Activated naive CD4-positive, alpha-beta T cell treated with Interleukin-2 at 50 U/mL for 16 hours (primary cell): ENCODE results near the gene BBLN.
A peak's percentile ranks its signal among the peaks of the same experiment; 100 is the strongest.
"Not testable (repeated sequence)": the region's sequence is repeated elsewhere in the genome, so short reads cannot be mapped to it uniquely, and the experiment has no call there.

Experiments used
- DNase-seq: peaks from one replicate; pipeline ENCODE4 v3.0.0-alpha.2; 2020

Gene BBLN, protein sequence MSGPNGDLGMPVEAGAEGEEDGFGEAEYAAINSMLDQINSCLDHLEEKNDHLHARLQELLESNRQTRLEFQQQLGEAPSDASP

DNA sequence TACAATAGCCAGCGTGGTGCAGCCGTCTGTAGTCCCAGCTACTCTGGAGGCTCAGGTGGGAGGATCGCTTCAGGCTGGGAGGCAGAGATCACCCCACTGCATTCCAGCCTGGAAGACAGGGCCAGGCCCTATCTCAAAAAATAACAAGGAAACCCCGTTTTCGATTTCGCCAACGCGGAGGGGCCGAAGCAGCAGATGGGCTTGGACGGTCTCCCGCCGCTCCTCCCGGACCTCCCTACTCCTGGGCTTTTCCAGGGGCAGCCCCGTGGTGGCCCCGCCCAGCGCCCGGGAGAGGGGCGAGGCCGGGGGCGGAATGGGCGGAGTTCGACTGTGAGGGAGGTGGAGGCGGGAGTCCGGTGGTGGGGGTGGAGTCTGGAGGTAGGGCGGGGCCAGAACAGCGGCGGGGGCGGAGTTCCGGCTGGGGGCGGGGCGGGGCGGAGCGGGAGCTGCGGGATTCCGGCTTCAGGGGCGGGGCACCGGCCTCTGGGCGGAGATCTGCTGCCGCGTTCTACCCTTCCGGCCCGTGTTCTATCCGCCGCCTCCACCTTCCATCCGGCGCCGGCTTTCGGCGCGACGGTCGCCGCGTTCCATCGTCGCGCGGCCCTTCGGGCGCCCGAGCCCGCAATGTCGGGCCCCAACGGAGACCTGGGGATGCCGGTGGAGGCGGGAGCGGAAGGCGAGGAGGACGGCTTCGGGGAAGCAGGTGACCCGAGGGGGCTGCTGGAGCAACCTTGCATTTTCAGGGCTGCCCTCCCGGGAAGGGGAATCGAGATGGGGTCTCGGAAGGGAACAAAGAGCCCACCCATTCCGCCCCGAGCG, at the start of gene BBLN:
Gene BBLN, plus strand, starts transcription at position 482 of the 819 bp plus-strand sequence. Its CDS starts 143 bp downstream, at position 625.
- peak; percentile 94 for DNase-seq

DNA sequence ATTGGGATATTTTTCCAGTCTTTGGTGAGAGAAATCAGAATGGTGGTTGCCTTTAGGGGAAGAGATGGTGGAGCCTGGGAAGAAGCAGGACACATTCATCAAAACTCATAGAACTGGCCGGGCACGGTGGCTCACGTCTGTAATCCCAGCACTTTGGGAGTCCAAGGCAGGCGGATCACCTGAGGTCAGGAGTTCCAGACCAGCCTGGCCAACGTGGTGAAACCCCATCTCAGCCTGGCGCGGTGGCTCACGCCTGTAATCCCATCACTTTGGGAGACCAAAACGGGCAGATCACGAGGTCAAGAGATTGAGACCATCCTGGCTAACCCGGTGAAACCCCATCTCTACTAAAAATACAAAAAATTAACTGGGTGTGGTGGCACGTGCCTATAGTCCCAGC, 48.3 kb upstream of the BBLN start:
- DNase-seq: not testable (repeated sequence)

DNA sequence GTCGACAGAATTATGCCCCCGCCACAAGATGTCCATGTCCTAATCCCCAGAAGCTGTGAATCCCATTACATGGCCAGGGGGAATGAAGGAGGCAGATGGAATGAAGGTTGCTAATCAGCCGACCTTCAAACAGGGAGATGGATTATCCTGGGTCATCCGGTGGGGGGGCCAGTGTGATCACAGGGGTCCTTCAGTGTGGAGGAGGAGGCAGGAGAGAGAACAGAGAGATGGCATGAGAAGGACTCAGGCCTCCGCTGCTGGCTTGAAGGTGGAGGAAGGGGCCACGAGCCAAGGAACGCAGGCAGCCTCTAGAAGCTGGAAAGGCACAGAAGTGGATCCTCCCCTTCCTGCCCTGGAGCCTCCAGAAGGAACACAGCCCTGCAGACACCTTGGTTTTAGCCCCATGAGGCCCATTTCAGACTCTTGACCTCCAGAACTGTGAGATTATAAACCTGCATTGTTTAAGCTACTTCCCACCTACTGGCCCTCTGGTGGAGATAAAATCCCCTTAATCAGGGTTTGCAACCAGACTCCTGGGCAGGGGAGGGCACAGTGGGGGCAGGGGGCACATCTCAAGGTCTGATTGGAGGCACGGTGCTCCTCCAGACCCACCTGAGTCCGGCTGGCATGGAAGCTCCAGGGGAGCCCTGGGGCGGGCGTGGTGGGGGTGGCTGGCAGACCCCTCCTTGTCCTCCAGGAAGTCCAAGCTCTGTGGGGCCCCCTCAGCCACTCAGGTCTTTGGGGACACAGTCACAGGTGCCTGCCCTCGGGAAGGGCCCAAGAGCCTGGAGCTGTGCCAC, 46.3 kb upstream of the BBLN start:
- no peak for DNase-seq

DNA sequence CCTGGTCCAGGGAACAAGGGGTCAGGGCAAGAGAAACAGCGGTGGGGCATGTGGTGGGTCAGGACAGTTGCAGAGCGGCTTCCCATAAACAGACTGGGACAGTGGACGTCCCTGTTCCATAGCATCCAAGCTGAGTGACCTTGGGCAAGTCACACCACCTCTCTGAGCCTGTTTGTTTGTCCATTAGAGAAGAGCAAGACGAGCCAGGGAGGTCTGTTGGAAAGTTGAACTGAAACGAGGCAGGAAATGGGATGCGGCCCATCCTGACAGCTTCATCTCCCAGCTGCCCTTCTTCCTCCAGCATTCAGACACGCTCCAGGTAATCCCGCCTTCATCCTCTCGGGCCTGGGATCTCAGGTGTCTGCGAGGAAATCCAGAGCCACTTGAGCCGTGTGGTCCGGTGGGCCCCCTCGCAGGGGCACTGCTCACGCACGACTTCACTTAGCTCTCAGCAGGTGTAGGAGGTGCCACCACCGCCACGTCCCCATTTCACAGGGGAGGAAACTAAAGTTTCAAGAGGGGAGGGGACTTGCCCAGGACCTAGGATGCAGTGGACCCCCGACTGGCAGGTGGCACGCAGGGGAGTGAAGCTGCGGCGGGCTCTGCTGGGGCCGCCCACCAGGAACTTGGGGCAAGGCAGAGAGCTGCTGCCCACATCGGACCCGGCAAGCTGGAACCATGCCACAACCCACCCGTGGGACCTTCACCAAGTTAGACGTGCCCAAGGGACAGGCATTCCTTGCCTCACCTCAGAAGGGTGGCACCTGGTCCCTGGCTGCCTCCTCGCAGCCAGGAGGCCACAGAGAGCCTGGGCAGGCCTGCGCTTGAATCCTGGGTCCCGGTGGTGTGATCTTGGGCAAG, 45.5 kb upstream of the BBLN start:
- no peak for DNase-seq

DNA sequence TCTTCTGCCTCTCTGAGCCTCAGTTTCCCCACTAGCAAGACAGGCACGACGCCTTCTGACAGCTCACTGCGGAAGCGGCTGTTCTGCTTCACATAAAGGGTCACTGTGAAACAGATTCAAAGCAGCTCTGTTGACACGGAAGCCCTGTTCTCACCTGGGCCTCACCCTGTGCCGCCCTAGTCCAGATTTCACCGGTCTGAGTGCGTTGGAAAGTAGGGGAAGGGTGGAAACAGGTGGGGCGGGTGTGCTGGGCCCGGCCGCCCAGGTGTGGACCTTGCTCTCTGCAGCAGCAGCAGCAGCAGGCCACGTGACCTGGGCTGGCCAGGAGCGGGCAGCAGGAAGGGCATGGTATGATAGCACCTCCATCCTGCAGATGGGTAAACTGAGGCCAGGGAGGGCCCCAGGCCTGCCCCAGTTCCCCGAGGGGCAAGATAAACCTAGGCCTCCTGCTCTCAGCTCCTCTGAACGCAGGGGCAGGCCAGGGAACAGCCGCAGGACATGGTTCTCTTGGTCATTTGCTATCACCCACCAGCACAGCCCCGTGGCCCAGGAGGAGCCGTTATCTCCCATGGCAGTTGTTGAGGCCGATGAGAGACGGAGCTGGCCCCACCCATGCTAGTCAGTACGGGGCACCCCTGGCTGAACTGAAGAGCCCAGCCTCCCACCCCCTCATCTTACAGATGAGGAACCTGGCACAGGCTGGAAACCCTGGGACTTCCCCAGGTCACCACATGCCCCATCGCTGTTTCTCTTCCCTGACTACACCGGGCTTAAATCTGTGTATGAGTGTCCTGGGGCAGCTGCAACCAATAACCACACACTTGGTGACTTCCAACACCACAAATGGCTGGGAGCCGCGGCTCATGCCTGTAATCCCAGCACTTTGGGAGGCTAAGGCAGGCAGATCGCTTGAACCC, 44.6 kb upstream of the BBLN start:
- DNase-seq: no peak

DNA sequence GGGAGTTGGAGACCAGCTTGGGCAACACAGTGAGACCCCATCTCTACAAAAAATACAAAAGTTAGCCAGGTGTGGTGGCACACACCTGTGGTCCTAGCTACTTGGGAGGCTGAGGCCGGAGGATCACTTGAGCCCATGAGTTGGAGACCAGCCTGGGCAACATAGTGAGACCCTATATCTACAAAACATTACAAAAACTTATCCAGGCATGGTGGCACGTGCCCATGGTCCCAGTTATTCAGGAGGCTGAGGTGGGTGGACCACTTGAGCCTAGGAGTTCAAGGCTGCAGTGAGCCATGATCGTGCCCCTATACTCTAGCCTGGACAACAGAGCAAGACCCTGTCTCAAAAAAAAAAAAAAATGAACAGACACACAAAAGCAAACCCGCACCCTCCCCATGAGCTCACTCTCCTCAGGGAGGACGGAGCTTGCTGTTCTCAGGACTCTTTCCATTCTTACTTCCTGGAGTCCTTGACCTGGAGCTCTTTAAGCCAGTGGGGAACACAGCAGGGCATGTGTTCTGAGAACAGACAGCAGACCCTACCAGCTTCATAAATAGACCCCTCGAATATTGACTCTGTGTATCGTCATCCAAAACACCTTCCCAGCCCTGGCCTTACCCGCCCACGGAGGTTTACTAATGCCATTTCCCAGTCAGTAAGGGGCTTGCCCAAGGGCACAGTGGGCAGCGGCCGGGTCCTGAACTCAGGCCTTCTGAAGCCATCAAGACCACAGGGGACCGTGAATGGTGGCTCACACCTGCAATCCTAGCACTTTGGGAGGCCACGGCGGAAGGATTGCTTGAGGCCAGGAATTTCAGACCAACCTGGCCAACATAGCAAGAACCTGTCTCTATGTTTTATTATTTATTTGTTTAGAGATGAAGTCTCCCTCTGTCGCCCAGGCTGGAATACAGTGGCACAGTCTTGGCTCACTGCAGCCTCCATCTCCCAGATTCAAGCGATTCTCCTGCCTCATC, 43.7 kb upstream of the BBLN start:
- no peak for DNase-seq

DNA sequence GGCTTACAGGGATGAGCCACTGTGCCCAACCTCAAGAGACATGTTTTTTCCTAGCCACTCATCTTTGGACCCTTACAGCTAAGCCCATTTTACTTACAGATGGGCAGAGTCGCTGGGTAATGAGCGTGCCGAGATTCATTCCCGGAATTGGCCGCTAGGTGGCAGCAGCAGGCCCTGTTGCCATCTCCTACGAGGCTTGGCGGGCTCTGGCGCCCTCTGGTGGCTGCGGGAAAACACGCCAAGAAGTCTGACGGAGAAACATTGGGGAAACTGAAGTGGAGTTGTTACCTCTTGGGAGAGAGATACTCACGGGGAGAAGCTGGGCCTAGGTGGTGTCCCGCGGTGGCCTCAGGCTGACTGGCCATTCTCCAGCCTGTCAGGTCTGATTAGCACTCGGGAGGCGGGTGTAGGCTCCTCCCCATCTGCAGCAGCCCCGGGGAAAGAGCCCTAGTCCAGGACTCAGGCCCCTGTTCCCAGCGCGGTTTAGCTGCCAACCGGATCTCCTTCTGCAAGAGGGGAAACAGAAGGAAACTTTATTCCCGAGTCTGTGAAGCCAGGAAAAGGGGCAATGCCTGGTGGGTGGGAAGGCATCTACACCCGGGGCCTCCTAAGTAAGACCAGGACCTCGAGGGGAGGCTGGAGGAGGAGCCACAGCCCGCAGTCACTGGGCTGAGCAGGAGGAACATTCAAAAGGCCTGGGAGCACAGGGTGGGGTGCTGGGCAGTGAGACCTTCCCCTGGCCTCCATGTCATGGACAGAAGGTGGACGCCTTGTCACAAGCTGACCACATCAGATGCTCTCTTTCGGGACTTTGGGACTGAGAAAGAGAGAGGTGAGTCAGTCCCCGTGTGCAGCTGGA, 42.2 kb upstream of the BBLN start:
- DNase-seq: peak; percentile 97

DNA sequence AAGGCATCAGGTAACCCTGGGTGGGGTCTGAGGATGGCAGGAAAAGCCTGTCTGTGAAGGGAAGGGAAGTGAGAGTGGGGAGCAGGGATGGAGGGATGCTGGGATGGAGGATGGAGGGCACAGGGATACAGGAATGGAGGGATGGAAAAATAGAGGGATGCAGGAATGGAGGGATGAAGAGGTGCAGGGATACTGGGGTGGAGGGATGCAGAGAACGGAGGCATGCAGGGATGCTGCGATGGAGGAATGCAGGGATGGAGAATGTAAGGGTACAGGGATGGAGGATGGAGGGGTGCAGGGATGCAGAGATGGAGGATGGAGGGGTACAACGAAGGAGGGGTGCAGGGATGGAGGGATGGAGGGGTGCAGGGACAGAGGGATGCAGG, 41.6 kb upstream of the BBLN start:
- no peak for DNase-seq

DNA sequence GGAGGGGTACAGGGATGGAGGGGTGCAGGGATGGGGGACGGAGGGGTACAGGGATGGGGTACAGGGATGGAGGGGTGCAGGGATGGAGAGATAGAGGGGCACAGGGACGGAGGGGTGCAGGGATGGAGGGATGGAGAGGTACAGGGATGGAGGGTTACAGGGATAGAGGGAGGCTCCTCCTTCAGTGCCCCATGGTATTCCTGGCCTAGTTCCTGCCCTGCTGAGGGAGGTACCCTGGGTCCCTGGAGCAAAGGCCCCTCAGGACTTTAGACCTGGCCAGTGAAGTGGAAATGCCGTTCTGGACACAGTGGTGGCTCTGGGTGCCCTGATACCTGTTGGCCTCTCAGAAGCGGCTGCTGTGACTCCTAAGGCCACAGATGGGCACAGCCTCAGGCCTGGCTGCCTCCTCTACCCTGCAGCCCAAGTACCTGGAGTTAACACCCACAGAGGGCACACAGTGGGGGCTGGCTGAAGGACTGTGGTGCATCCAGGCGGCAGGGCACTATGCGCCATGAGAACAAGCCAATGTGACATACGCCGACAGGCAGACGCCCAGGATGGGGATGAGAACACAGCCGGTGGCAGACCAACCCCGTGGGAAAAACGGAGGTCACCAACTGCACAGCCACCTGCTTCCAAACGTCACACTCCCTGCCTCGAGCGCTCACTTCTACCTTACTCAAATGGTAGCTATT, 40.9 kb upstream of the BBLN start:
- no peak for DNase-seq

DNA sequence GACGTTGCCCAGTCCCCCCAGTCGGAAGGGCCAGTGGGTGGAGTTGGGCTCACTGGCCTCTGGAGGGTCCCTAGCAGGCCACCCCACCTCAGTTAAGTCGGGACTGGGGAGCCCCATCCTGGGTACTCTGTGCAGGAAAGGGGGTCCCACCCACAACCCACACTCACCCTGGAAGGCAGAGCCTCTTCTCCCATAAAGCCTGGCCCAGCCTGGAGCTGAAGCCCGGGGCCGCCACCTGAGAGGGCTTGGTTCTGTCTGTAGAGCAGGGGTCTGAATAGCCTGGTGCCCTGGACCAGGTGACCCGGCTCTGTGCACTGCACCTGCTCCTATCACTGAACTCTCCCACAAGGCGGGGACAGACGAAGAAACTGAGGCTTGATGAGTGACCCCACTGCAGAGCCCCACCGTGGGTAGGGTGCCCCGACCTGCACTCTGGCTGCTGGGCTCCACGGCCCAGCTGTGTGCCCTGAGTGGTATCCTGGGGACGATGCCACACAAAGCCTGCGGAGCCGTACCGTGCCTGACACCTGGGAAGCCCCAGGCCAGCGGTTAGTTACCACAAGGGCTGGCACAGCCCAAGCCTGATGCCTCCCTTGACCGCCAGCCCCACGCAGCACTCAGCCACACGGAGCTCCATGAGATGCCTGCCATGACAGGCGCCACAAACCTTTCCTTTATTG, 39.9 kb upstream of the BBLN start:
- DNase-seq: no peak

DNA sequence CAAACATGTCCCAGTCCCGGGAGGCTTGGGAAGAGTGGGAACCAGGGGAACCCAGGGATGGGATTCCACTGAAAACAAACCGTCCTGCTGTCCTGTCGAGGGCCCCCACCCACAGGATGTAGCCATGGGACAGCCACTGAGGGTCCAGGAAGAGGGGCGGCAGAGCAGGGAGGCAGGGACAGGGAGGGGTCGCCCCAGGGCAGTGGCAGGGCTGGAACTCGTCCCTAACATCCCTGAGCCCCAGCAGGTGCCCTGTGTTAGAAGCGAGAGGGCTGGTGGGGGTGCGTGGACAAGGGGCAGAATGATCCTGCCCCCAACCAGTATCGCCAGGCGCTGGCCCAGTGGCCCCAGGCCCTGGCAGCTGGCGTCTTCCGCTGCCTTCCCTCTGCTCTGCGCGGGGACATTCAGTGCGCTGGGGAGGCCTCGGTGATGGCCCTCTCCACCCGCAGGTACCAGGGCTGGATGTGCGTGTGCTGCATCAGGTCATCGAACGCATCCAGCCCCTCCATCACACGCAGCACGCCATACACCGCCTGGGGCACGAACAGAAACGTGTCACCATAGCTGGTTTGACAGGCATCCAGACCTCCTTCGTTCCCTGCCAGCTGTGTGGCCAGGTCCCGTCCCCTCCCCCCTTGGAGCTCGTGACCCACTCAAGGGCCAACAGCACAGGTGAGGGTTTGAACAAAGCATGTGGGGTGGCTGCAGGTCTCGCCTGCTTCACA, 39.2 kb upstream of the BBLN start:
- no peak for DNase-seq

DNA sequence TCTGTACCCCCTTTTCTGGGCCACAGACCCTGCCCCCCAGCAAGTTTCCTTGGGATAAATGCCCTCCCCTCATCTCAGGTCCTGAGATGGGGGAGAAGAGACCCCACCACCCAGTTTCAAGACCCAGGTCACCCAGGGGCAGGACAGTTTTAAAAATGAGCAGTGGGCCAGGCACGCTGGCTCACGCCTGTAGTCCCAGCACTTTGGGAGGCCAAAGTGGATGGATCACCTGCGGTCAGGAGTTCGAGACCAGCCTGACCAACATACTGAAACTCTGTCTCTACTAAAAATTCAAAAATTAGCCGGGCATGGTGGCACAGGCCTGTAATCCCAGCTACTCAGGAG, 38.6 kb upstream of the BBLN start:
- no peak for DNase-seq

DNA sequence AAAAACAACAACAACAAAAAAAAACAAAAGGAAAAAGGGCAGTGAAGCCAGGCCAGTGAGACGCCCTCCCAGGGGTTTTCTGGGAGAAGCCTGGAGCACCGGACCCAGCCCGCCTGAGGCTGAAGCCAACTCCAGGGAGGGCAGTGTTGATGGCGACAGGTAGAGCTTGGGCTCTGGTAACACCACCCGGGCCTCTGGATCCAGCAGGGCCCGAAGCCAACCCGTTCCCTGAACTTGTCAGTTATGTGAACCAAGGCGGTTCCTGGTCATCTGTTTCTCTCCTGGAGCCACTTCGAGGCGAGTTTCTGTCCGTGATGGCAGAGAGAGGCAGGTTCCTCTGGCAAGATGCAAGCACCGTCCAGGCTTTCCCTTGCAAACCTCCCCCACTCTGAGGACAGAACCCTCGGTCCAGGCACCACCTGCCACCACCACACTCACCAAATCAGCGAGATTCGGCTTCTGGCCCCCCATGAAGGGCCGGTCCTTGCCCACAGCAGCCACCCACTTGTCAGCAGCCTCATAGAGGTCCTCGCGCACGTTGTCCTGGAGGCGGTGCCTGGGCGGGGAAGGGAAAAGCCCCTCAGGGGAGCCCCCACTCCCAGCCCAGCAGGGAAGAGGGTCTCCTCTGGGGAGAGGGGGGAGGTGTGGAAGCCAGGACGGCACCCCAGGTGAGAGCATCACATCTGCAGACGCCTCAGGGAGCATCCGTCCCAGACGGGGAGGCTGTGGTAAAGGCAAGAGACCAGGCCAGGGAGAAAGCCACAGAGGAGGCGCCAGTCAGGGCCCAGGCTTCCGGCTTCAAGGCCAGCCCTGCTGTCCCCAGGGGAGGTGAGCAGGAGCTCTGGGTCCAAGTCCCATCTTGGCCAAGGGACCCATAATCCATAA, 37.9 kb upstream of the BBLN start:
- DNase-seq: no peak

DNA sequence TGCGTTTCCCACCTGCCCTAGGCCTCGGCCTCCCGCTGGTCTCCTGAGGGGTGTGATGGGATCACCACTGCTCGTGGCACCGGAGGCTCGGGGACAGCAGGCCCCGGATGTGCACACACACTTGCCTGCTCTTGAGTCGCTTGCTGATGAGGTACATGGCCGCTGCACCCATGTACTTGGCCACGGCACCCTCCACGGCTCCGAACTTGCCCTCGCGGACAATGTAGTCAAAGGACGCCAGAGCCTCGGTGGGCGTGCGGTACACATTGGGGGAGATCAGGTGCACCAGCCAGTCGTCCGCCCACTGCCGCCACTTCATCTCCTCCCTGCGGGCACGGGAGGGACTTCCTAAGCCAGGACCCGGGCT, 37.3 kb upstream of the BBLN start:
- DNase-seq: no peak

DNA sequence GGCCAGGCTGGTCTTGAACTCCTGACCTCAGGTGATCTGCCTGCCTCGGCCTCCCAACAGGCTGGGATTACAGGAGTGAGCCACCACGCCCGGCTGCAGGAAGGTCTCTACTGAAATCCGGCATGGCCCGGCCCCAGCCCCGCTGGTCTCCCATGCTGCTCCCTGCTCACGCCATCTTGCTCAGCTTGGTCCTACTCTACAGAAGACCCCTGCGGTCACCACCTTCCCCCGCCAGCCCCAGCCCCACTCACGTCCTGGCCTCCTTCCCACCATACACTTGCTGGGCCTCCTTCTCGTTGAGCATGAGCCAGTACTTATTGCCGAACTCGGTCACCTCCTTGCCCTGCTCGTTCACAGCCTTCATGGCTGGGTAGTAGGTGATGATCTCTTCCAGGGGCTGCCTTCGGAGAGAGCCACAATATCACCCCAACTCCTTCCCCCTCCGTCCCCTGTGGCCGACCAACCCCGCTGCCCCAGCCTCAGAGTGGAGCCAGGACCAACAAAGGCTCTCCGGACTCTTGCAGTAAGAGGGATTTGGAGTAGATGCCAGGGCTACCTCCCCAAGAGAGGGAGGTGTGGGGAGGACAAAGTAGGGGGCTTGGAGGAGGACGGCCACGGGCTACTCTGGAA, 36.5 kb upstream of the BBLN start:
- no peak for DNase-seq

DNA sequence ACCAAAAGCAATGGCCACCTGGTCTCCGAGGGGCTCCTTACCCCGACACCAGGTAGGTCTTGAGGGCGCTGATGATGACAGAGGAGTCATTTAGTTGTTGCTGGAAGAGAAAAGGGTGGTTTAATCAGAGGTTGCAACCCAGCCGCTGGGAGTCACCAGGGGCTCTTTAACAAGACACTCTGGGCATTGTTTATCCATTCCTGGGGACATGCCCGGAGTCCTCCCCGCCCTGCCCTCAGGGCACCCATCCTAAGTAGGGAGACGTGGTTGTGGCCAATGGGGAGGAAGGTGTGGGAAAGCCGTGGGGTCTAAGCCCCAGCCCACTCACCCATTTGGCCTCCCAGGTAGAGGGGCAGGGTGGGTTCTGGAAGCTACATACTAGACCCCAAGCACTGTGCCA, 35.6 kb upstream of the BBLN start:
- DNase-seq: no peak
